GM19395 (cell line): ENCODE measurements around the gene ABLIM2.

Source experiments
- ATAC-seq: cut with Tn5 transposase; IDR thresholded peaks from one replicate; pipeline ENCODE4 v1.9.1; 2021; ENCODE audit warnings: mild to moderate bottlenecking, moderate library complexity; ENCODE audit not compliant: unreplicated experiment

ABLIM2 gene

DNA sequence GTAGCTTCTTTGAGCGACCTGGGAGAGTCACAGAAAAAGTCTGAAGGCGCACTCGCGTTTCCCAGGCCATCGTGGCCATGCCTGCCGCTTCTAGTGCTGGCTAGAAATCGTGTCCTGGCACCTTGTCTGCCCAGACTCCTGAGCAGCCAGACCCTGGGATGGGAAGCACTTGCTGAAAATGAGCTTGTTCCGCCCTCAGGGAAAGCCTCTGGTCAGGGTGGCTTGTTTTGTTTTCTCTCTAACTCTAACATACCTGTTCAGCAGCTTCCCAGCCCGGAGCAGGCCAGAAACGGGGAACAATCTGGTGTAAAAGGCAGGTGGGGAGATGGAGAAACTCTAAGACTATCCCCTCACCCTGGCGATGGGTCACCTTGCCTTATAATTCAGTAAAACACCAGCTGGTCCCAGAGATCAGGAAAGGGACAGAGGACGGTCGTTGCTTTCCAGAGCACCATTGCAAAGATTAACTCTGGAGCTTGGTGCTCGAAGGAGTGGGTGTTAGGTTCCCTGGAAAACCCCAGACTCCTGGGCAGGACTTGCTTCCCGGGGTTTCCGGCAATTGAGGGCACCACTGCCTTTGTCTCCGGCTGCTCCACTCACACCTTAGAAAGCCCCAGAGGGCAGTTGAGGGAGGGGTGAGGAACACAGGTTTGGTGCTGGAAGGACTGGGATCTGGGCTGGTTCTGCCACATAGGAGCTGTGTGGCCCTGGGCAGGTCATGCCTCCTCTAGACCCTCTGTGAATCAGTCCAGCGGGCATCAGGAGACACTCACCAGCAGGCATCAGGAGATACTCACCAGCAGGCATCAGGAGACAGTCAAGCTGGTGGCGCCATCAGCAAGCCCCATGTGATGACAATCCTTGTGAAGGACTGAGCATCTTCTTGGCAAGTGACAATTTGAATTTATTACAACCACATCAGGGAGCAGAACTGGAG lies 36.0 kb upstream of the ABLIM2 start:
- no peak for ATAC-seq

DNA sequence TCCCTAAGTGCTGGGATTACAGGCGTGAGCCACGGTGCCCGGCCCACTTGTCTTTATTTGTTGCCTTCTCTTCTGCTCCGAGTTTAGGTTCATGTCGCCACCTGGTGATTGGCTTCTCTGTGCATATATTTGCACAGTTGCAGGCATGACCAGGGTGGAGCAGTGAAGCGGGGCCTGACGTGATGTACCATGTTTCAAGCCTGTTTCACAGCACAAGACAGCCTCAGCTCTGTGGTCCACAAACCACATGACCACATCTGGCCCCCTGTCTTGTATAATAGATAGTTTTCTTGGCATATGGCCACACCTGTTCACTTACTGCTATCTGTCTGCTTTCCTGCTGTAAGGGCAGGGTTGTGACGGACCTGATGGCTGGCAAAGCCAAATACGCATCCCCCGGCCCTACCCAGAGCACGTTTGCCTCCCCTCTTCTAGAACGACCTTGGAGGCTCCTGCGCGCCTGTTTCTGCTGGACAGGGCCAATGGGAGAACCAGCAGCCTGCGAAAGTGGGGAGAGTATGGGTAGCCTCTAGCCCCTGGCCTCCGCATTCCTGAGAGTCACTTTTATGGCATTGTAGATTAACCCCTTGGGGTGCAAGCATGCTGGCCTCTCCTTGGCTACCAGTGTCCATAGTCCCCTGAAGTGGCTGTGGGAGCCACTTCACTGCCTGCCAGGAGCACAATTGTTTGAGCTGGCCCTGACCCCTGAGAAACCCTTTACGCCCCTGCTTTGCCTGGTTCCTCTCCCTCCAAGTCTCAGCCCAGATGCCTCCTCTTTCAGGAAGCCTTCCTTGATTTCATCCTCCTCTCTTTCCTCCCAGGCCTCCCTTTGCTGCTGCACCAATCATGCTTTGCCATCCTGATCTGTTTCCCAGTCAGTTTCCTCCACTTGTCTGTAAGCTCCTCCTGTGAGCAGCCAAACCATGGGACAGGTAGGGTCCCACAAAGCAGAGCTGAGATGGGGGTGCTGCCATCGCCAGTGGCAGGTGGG lies 34.4 kb upstream of the ABLIM2 start:
- ATAC-seq: peak; percentile 90

DNA sequence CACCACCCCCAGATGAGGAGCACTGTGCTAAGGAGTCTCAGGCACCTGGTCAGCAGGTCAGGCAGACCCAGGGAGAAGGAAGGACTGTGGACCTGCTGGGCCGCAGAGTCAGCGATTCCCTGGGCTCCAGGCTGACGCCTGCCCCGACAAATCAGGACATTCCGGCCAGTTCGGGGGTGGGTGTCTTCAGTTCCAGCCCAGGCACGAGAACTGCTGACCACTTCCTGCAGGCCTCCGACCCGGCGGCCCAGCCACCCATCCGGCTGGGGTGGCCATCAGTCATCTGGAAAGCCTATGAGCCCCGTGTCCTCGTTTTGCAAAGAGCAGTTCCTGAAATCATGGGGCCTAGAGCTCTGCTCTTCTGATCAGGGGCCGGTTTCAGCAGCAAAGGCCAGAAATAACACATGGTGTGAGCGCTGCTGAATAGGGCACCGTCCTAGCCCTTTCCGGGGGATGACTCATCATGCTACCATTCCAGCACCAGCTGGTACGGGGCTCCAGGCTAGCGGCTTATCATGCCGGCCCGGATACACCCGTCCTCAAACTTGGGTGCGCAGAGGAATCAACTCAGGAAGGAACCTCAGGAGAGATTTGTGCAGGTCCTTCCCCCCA lies 32.6 kb upstream of the ABLIM2 start:
- peak; percentile 56 for ATAC-seq

DNA sequence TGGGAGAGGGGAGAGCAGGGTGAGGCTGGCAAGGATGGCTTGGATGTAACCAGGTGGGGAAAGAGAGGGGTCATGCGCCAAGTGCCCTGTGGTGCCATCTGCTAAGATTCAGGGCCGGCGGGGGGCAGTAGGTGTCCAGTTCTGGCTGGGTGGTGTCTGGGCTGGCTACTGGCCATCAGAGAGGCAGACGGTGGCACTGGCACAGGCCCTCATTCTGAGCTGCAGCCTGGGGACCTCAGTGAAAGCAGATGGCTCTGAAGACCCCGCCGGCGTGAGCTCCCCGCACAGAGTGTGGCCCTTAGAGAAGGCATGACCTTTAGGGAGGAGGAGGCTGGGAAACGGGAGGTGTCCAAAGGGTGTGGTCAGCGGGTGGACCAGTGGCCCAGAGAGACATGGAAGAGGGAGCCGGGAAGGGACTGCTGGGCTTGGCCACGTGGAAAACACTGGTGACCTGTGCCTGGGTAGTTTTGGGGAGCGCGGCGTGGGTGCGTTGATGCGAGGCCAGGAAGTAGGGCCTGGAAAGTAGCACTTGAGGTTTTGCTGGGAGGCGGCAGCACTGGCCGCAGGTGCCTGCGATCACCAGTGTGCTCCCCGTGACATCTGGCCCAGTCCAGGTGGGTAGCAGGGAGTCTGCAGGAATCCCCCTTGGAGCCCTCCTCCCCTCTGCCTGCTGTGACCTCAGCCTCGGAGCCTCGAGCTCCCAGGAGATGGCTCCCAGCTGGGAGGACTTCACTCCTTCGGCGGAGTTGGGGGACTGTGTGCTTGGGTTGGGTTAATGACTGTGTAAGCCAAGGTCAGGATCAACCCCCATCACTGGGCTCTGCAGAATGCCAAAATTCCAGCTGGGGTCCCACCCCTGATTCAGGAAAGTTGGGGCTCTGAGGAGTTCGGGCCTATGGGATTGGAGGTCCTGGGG lies 31.2 kb upstream of the ABLIM2 start:
- ATAC-seq: no peak

DNA sequence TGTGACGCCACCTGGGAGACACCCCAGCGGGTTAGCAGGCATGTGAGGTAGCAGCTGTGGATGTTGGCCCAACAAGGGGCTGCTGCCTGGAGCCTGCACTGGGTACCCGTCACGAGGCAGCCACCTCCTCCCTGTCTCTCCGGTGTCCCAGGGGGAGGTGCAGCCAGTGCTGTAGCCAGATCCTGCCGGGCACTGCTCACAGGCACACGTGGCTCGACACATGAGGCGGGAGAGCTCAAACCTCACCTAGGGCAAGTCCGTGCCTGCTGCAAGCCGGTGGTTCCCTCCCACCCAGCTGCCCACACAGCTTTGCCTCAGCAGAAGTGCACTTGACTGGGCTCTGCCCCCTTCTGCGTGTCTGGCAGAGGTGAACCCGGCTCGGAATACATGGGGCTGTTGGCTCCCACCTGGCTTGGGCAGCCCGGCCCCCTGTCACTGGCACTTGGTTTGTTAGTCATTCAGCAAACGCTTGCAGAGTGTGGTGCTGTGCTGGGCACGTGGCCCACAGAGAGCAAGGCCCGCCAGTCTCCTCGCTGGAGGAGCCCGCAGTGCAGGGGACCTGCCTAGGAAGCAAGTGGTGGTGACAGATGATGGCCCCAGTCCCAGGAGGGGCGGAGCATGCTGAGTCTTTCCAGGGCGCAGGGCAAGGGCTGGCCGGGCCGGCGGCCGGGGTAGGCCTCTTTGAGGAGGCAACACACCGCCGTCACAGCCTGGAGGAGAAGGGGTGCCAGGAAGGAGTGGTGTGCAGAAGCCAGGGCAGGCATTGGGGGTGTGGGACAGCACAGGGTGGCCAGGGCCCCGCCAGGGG lies 30.3 kb upstream of the ABLIM2 start:
- ATAC-seq: no peak

DNA sequence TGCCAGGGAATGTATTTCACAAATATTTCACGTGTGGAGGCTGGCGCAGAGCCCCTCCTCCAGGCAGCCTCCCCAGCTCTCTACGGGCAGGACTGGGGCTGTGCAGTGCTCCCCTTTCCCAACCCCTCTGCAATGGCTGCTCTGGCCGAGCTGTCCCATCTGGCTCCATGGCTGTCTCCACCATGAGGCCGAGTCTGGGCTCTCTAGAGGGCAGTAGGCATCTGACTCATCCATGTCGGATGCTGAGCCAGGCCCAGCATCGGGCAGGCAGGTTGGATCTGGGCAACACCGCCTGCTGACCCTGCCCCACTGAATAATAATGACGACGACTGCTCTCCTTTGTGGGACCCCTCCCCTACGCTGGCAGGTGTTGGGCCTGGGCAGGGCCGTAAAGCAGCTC lies 29.5 kb upstream of the ABLIM2 start:
- no peak for ATAC-seq

DNA sequence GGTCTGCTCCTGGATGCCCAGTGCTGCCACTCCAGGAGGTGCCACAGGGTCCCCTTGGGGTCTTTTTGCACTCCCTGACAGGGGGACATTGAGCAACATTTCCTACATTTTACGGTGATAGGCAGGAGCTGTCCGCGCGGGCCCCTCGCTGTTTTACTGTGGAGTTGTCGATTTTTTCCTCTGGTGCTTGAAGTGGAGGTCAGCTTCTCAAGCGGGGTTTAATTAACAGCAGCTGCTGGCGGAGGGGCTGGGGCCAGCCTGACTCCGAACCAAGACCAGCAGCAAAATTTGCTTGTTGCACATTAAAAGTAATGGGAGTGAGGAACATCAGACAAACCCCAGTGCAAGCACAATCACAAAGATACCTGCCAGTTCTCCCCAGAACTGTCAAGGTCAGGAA lies 27.3 kb upstream of the ABLIM2 start:
- ATAC-seq: no peak

DNA sequence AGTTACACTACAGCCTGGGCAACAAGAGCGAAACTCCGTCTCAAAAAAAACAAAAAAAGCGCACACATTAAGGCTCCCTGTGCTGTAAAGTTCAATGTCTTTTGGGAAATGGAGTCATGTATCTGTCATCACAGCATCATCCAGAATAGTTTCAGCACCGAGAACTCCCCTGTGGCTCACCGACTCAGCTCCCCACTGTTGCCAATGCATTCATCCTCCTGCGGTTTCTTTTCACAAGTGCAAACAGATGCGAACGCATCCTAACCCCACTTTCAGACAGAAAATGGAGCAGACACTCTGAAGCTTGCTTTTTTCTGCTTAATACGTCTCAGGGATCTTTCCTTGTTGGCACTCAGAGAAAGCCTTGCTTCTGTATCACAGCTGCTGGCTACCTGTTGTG lies 26.7 kb upstream of the ABLIM2 start:
- no peak for ATAC-seq

DNA sequence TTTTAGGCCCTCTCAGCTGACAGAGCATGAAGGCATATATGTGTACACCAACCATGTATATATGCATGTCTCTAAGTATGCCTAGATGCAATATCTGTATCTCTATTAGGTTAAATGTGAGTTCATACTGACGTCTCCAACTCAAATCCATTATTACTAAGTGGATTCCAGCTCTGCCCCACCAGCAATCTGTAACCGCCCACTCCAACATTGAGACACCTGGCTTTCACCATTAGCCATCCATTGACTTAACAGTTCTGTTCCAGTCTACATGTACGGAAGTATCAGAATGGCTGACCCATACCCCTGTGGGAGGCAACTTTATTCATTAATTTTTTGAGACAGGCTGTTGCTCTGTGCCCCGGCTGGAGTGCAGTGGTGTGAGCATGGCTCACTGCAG lies 25.4 kb upstream of the ABLIM2 start:
- ATAC-seq: no peak

DNA sequence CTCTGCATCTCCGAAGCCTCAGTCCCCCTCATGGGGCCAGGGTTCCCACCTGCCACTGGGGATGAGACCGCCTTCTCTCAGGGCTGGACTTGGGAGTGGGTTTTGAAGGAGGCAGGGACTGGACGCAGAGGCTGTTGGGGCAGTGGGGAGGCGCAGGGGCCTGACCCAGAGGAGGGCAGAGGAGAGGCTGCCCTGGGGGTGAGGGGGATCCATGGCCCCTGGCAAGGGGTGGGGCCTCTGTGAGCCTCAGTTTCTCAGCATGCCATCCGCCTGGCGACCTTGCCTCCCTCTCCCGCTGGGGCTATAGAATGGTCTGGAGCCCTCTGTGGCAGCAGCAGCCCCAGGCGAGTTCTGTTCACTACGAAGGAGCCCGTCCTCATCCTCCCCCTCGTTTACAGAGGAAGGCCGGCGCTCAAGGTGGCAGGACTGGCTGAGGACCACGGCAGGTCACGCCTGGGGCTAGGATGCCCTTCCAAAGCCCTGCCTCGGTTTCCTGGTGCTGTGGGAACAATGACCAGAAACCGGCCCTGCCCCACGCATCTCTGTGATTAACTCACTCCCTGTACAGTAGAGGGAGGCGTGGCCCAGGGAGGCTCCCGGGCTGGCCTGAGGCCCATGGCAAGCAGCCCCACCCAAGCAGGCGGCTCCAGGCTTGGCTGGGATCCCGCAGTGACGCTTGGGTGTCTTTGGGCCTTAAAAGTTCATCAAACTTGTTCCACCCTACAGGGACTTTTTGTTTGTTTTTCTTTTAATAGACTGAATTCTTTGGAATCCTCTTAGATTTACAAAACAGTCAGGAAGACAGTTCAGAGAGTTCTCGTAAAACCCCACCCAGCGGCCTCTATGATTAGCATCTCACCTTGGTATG lies 24.5 kb upstream of the ABLIM2 start:
- no peak for ATAC-seq

DNA sequence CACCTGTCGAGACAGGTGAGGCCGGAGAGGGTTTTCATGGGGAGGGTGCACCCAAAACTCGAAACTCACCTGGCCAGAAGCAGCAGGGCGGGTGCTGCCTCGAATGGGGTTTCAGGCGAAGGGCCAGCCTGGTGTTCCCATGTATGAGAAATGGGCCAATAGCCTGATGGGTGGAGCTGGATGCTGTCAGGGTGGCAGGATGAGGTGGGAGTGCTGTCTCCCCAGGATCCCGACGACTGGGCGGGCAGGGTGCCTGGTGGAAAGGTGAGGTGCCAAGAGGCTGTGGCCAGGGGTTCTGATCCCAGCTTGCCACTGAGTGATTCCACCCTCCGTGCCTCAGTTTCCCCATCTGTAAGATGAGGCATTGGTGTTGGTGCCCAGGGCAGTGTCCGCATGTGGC lies 23.7 kb upstream of the ABLIM2 start:
- ATAC-seq: no peak

DNA sequence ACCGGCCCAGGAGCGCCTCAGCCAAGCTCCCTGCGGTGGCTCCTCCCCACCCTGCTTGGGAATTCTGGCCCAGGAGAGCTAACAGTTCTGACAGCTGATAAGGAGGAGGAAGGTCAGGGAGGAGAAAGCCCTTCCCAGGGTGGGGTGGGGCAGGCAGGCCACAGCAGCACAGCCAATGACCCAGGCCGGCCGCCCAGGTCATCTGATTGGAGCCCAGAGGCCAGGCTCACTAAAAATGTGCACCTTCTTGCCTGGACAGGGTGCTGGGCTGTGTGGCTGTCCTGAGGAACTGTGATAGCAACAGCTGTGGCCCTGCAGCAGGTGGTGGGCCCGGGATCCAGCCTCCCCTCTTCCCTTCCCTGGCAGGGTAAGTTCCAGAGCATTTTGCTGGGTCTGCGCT lies 23.2 kb upstream of the ABLIM2 start:
- no peak for ATAC-seq

DNA sequence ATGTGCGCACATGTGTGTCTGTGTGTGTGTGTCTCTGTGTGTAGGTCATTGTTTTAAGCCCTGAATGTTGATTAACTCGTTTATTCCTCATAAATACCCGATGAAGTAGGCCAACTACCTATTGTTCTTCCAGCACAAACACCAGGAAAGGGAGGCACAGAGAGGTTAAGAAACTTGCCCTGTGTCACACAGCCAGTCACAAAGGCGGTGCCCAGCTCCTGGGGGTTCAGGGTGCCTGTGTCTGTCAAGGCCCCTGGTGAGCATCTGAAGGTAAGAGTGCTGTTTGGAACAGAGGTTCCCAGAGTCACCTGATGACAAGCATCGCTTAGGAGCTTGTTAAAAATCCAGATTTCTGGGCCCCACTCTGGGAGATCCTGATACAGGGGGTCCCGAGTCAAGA lies 22.5 kb upstream of the ABLIM2 start:
- ATAC-seq: no peak

DNA sequence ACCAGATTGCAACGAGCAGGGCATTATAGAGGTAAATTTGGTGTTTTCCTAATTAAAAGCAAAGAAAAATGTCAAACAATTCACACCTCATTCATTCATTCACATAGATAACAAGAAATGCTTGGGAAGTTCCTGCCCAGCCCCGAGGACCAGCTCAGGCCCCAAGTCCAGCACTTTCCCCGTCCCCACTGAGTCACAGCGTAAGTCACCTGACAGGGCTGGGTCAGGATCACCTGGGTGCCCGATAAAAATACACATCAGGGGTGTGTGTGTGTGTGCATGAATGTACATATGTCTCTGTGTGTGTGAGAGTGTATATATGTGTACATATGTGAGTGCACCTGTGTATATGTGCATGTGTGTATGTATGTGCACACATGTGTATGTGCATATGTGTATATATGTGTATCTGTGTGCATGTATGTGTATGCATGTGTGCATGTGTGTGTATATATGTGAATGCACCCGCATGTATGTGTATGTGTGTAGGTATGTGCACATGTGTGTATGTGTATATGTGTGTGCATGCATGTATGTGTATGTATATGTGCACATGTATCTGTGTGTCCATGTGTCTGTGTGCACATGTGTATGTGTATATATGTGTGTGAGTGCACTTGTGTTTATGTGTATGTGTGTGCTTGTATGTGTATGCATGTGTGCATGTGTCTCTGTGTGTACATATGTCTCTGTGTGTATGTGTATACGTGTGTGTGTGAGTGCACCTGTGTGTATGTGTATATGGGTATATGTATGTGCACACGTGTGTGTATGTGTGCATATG lies 21.9 kb upstream of the ABLIM2 start:
- no peak for ATAC-seq

DNA sequence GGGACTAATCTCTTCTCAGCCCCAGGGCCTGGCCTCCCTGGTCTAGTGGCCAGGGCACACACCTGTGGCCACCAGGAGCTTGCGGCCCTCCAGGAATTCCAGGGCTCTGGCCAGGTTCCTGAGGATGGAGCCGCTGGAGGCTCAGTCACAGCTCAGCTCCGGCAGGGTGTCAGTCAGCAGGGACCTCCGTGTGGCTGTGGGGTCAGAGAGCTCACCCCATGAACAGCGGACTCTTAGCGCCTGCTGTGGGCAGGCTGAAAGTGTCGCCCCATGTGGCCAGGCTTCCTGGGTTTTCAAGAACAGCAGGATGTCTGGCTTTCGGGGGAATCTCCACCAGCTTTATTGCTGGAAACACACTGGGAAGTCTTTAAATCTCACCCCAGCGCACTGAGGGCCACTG lies 21.2 kb upstream of the ABLIM2 start:
- ATAC-seq: no peak

DNA sequence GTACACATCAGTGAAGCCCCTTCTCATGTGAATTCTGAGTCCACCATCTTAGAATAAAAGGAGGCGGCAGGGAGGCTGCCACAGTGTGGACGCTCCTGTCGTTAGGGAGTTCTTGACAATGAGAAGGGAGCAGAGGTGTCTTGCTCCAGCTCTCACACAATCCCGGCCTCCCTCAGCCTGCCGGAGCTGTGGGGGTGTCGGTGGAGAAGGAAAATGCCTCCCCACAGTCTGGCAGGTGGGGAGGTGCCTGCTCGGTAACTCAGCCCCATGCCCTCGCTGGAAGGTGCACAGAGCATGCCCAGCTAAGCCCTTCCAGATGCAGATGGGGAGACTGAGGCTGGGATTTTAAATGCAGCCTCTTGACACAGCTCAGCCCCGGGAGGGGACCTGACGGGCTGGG lies 20.5 kb upstream of the ABLIM2 start:
- ATAC-seq: no peak

DNA sequence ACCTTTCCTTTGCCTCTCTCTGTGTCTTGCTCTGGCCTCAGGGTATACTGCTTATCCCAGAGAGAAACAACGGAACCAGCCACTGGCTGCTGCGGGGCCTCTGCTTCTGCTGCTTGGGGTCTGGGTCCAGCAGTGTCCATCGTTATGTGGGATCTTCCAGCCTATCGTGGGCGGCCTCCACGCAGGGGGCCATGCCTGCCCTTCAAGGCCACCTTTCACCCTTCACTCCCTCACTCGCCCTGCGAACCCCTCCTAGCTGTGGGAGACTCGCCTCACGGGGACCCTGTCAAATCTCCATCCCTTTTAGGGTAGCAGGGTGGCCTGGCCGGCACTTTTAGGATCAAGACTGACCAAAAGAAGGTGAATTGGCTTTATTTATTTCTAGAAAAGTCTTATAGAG lies 19.3 kb upstream of the ABLIM2 start:
- no peak for ATAC-seq

DNA sequence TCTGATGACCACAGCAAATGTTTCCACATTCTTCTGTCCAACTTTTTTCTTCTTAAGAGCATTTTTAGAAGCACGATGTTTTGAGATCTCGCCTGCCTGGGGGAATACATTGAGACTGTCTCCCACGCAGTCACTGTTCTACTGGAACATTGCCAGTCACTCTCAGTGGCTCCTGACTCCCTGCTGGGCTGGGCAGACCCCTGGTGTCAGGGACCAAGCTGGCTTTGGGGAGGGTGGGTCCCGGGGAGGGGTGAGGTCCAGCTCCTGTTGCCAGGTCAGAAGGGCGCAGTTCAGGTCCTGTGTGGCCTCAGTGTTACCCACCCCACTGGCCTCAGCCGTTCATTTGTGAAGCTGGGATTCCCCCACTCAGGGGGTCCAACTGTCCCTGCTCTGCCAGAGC lies 18.9 kb upstream of the ABLIM2 start:
- no peak for ATAC-seq
